ENCODE results near the gene BRICD5. TPM values are rescaled to one million over a fixed set of nuclear protein-coding genes. Genes with fewer than 3 reads are reported as not detected.

BRICD5 gene
- total and polyA plus RNA-seq, 8 donors: 2.6 to 78.8 (median 9.7) TPM

GRCh38 chr16:2160915-2161551, 49.6 kb downstream of the BRICD5 start:
- intact Hi-C loops (cut with DNase I; ENCODE audit: low total_unique reads): no loop called here
- Histone ChIP-seq H3K27ac (peak overlapping the region; percentile 9 to 97 (median 89)), H3K4me3 (peak overlapping the region in 1 of 4 donors; percentile 33)

More at GRCh38 chr16:2160915-2161551, 49.6 kb downstream of the BRICD5 start:
- Histone ChIP-seq H3K27me3 (no peaks in the 10 kb centered on the region), H3K9me3 (no peaks in the 10 kb centered on the region), H3K36me3 (peaks cover 4 to 14% (median 8%) of the 10 kb centered on the region in 4 donors), H3K4me1 (peaks cover 63 to 82% (median 80%) of the 10 kb centered on the region in 4 donors)
- DNase-seq: peak; percentile 39 to 59
- no peak for TF ChIP-seq POLR2A (IDR thresholded peaks at IDR 0.05)
- TF ChIP-seq POLR2AphosphoS5 (IDR thresholded peaks at IDR 0.05): no peak
- TF ChIP-seq, protein P1, sequence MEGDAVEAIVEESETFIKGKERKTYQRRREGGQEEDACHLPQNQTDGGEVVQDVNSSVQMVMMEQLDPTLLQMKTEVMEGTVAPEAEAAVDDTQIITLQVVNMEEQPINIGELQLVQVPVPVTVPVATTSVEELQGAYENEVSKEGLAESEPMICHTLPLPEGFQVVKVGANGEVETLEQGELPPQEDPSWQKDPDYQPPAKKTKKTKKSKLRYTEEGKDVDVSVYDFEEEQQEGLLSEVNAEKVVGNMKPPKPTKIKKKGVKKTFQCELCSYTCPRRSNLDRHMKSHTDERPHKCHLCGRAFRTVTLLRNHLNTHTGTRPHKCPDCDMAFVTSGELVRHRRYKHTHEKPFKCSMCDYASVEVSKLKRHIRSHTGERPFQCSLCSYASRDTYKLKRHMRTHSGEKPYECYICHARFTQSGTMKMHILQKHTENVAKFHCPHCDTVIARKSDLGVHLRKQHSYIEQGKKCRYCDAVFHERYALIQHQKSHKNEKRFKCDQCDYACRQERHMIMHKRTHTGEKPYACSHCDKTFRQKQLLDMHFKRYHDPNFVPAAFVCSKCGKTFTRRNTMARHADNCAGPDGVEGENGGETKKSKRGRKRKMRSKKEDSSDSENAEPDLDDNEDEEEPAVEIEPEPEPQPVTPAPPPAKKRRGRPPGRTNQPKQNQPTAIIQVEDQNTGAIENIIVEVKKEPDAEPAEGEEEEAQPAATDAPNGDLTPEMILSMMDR (IDR thresholded peaks at IDR 0.05): no peak
- no peak for TF ChIP-seq EP300 (IDR thresholded peaks at IDR 0.05)
- WGBS, 5 donors: 57 to 74% (median 64%) methylated on average over 9 to 20 of the region's 20 CpGs

Other genes starting within 250 kb of the BRICD5 start
- gene RPS2, start 246.0 kb downstream of the BRICD5 start, total RNA-seq: 1,000 to 10,000 TPM in 4 of 5 donors, 100 to 1,000 TPM in 1; 997 to 2,615 (median 1,653) TPM
- 1,000 to 10,000 TPM; 2,720 to 4,842 (median 2,788) TPM for gene RPS2, start 246.0 kb downstream of the BRICD5 start, polyA plus RNA-seq
- not detected for gene RNF151, start 244.0 kb downstream of the BRICD5 start, total RNA-seq
- gene RNF151, start 244.0 kb downstream of the BRICD5 start, polyA plus RNA-seq: not detected
- 100 to 1,000 TPM in 1 of 5 donors, 10 to 100 TPM in 3, 1 to 10 TPM in 1; 9.4 to 174 (median 26.3) TPM for gene TBL3, start 238.8 kb downstream of the BRICD5 start, total RNA-seq
- 10 to 100 TPM; 32.7 to 52.7 (median 48.9) TPM for gene TBL3, start 238.8 kb downstream of the BRICD5 start, polyA plus RNA-seq
- 10 to 100 TPM in 1 of 5 donors, not detected in 4; 58.2 TPM for gene NOXO1, start 229.4 kb downstream of the BRICD5 start, total RNA-seq
- 1 to 10 TPM; 1.2 to 3.4 (median 2.6) TPM for gene NOXO1, start 229.4 kb downstream of the BRICD5 start, polyA plus RNA-seq
- 100 to 1,000 TPM in 1 of 5 donors, 10 to 100 TPM in 1, 1 to 10 TPM in 3; 3.1 to 313 (median 9.9) TPM for gene GFER, start 226.7 kb downstream of the BRICD5 start, total RNA-seq
- 10 to 100 TPM; 31.2 to 50.6 (median 36.1) TPM for gene GFER, start 226.7 kb downstream of the BRICD5 start, polyA plus RNA-seq
- gene SYNGR3, start 220.9 kb downstream of the BRICD5 start, total RNA-seq: 1 to 10 TPM in 1 of 5 donors, not detected in 4; 1.7 TPM
- gene SYNGR3, start 220.9 kb downstream of the BRICD5 start, polyA plus RNA-seq: 1 to 10 TPM in 1 of 3 donors, not detected in 2; 1.3 TPM
- gene ZNF598, start 201.0 kb downstream of the BRICD5 start, total RNA-seq: 10 to 100 TPM; 16.3 to 86.2 (median 34.8) TPM
- gene ZNF598, start 201.0 kb downstream of the BRICD5 start, polyA plus RNA-seq: 10 to 100 TPM; 21.1 to 31.0 (median 21.4) TPM
- under 1 TPM in 1 of 5 donors, not detected in 4; 0.55 TPM for gene NPW, start 191.1 kb downstream of the BRICD5 start, total RNA-seq
- gene NPW, start 191.1 kb downstream of the BRICD5 start, polyA plus RNA-seq: 10 to 100 TPM in 1 of 3 donors, 1 to 10 TPM in 2; 1.6 to 12.4 (median 2.4) TPM
- gene NHERF2, start 184.0 kb downstream of the BRICD5 start, total RNA-seq: 100 to 1,000 TPM in 2 of 5 donors, 10 to 100 TPM in 3; 17.4 to 201 (median 95.5) TPM
- 100 to 1,000 TPM in 2 of 3 donors, 10 to 100 TPM in 1; 65.4 to 236 (median 157) TPM for gene NHERF2, start 184.0 kb downstream of the BRICD5 start, polyA plus RNA-seq
- 100 to 1,000 TPM in 2 of 5 donors, 1 to 10 TPM in 3; 2.3 to 663 (median 9.5) TPM for gene NTHL1, start 163.0 kb downstream of the BRICD5 start, total RNA-seq
- gene NTHL1, start 163.0 kb downstream of the BRICD5 start, polyA plus RNA-seq: 10 to 100 TPM; 29.2 to 40.6 (median 36.6) TPM
- 100 to 1,000 TPM in 3 of 5 donors, 10 to 100 TPM in 2; 68.5 to 369 (median 118) TPM for gene TSC2, start 162.9 kb downstream of the BRICD5 start, total RNA-seq
- 10 to 100 TPM; 40.8 to 46.0 (median 41.1) TPM for gene TSC2, start 162.9 kb downstream of the BRICD5 start, polyA plus RNA-seq
- gene PKD1, start 75.0 kb downstream of the BRICD5 start, total RNA-seq: 100 to 1,000 TPM in 3 of 5 donors, 10 to 100 TPM in 2; 88.5 to 776 (median 459) TPM
- gene PKD1, start 75.0 kb downstream of the BRICD5 start, polyA plus RNA-seq: 10 to 100 TPM; 10.4 to 58.9 (median 22.7) TPM
- 100 to 1,000 TPM in 1 of 5 donors, 10 to 100 TPM in 1, not detected in 3; 27.2 to 114 TPM for gene RAB26, start 62.2 kb downstream of the BRICD5 start, total RNA-seq
- 10 to 100 TPM; 15.1 to 63.4 (median 20.3) TPM for gene RAB26, start 62.2 kb downstream of the BRICD5 start, polyA plus RNA-seq
- 100 to 1,000 TPM in 1 of 5 donors, 10 to 100 TPM in 4; 20.9 to 204 (median 58.9) TPM for gene TRAF7, start 55.1 kb downstream of the BRICD5 start, total RNA-seq
- gene TRAF7, start 55.1 kb downstream of the BRICD5 start, polyA plus RNA-seq: 10 to 100 TPM; 27.1 to 39.5 (median 37.3) TPM
- gene CASKIN1, start 14.3 kb downstream of the BRICD5 start, total RNA-seq: under 1 TPM in 1 of 5 donors, not detected in 4; 0.73 TPM
- under 1 TPM; 0.15 to 0.55 (median 0.19) TPM for gene CASKIN1, start 14.3 kb downstream of the BRICD5 start, polyA plus RNA-seq
- gene MLST8, start 5.4 kb downstream of the BRICD5 start, total RNA-seq: 100 to 1,000 TPM in 1 of 5 donors, 10 to 100 TPM in 3, 1 to 10 TPM in 1; 7.5 to 235 (median 56.2) TPM
- gene MLST8, start 5.4 kb downstream of the BRICD5 start, polyA plus RNA-seq: 10 to 100 TPM; 46.8 to 68.1 (median 55.3) TPM
- 10 to 100 TPM in 4 of 5 donors, 1 to 10 TPM in 1; 9.4 to 90.4 (median 15.9) TPM for gene PGP, start 4.0 kb upstream of the BRICD5 start, total RNA-seq
- 10 to 100 TPM in 2 of 3 donors, 1 to 10 TPM in 1; 9.3 to 11.0 (median 10.0) TPM for gene PGP, start 4.0 kb upstream of the BRICD5 start, polyA plus RNA-seq
- gene E4F1, start 12.7 kb upstream of the BRICD5 start, total RNA-seq: 100 to 1,000 TPM in 1 of 5 donors, 10 to 100 TPM in 4; 12.7 to 114 (median 64.5) TPM
- gene E4F1, start 12.7 kb upstream of the BRICD5 start, polyA plus RNA-seq: 10 to 100 TPM; 21.4 to 25.2 (median 23.8) TPM
- not detected for gene DNASE1L2, start 25.6 kb upstream of the BRICD5 start, total RNA-seq
- under 1 TPM in 2 of 3 donors, not detected in 1; 0.68 to 0.90 TPM for gene DNASE1L2, start 25.6 kb upstream of the BRICD5 start, polyA plus RNA-seq
- gene ECI1, start 40.7 kb upstream of the BRICD5 start, total RNA-seq: 100 to 1,000 TPM in 3 of 5 donors, 10 to 100 TPM in 2; 20.4 to 234 (median 113) TPM
- 100 to 1,000 TPM in 2 of 3 donors, 10 to 100 TPM in 1; 84.3 to 109 (median 106) TPM for gene ECI1, start 40.7 kb upstream of the BRICD5 start, polyA plus RNA-seq
- gene RNPS1, start 57.3 kb upstream of the BRICD5 start, total RNA-seq: 100 to 1,000 TPM in 4 of 5 donors, 10 to 100 TPM in 1; 72.7 to 162 (median 116) TPM
- 100 to 1,000 TPM in 1 of 3 donors, 10 to 100 TPM in 2; 80.9 to 127 (median 99.2) TPM for gene RNPS1, start 57.3 kb upstream of the BRICD5 start, polyA plus RNA-seq
- gene ABCA3, start 129.9 kb upstream of the BRICD5 start, total RNA-seq: 10 to 100 TPM in 1 of 5 donors, 1 to 10 TPM in 4; 3.8 to 39.3 (median 4.9) TPM
- 1 to 10 TPM in 2 of 3 donors, under 1 TPM in 1; 0.61 to 2.7 (median 2.4) TPM for gene ABCA3, start 129.9 kb upstream of the BRICD5 start, polyA plus RNA-seq
- 1 to 10 TPM; 1.3 to 7.8 (median 5.2) TPM for gene CCNF, start 218.6 kb upstream of the BRICD5 start, total RNA-seq
- 1 to 10 TPM in 2 of 3 donors, under 1 TPM in 1; 0.46 to 3.6 (median 1.9) TPM for gene CCNF, start 218.6 kb upstream of the BRICD5 start, polyA plus RNA-seq
- gene TEDC2, start 249.2 kb upstream of the BRICD5 start, total RNA-seq: 1 to 10 TPM in 3 of 5 donors, not detected in 2; 1.3 to 3.8 (median 3.6) TPM
- gene TEDC2, start 249.2 kb upstream of the BRICD5 start, polyA plus RNA-seq: 1 to 10 TPM in 2 of 3 donors, not detected in 1; 1.5 to 2.7 TPM